ENCODE results near the gene PGAP3. TPM values are rescaled to one million over a fixed set of nuclear protein-coding genes. Genes with fewer than 3 reads are reported as not detected.
"Not testable (repeated sequence)": the region's sequence is repeated elsewhere in the genome, so short reads cannot be mapped to it uniquely, and the experiment has no call there.

Gene PGAP3
- total RNA-seq, 1 donor from 2014 or later = 11.2 TPM

GRCh38 chr17:39732586-39732985 is 44.7 kb upstream of the PGAP3 start:
- TF ChIP-seq, protein P1, sequence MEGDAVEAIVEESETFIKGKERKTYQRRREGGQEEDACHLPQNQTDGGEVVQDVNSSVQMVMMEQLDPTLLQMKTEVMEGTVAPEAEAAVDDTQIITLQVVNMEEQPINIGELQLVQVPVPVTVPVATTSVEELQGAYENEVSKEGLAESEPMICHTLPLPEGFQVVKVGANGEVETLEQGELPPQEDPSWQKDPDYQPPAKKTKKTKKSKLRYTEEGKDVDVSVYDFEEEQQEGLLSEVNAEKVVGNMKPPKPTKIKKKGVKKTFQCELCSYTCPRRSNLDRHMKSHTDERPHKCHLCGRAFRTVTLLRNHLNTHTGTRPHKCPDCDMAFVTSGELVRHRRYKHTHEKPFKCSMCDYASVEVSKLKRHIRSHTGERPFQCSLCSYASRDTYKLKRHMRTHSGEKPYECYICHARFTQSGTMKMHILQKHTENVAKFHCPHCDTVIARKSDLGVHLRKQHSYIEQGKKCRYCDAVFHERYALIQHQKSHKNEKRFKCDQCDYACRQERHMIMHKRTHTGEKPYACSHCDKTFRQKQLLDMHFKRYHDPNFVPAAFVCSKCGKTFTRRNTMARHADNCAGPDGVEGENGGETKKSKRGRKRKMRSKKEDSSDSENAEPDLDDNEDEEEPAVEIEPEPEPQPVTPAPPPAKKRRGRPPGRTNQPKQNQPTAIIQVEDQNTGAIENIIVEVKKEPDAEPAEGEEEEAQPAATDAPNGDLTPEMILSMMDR (IDR thresholded peaks at IDR 0.05; ENCODE audit: unreplicated experiment) = no peak
- Mint-ChIP-seq H3K4me1 (ENCODE audit: unreplicated experiment) (no peaks in the 10 kb centered on the region), H3K36me3 (ENCODE audit: low read depth, unreplicated experiment) (peaks cover 5% of the 10 kb centered on the region), H3K27me3 (ENCODE audit: unreplicated experiment) (peaks cover 13% of the 10 kb centered on the region), H3K4me3 (ENCODE audit: unreplicated experiment) (peak overlapping the region; percentile 44), H3K27ac (ENCODE audit: unreplicated experiment) (peak overlapping the region; percentile 55), H3K9me3 (ENCODE audit: unreplicated experiment) (no peaks in the 10 kb centered on the region)
- DNase-seq (ENCODE audit: low spot score) = no peak

GRCh38 chr17:39730095-39730921 is 42.5 kb upstream of the PGAP3 start, which contains the start of gene MIEN1:
Gene MIEN1 (minus strand): TSS chr17:39730532. CDS start chr17:39730495, 37 bp downstream.
- Mint-ChIP-seq H3K4me3 (ENCODE audit: unreplicated experiment) (peak within 1 kb of the TSS; percentile 88), H3K4me1 (ENCODE audit: unreplicated experiment) (no peaks in the 10 kb centered on the region), H3K27ac (ENCODE audit: unreplicated experiment) (peak within 1 kb of the TSS; percentile 36), H3K9me3 (ENCODE audit: unreplicated experiment) (no peaks in the 10 kb centered on the region), H3K27me3 (ENCODE audit: unreplicated experiment) (peaks cover 6% of the 10 kb centered on the region), H3K36me3 (ENCODE audit: low read depth, unreplicated experiment) (peaks cover 9% of the 10 kb centered on the region)
- TF ChIP-seq, protein P1 (IDR thresholded peaks at IDR 0.05; ENCODE audit: unreplicated experiment) = peak; percentile 94
- peak; percentile 98 for DNase-seq (ENCODE audit: low spot score)

- peak overlapping the region; percentile 88 for H3K4me3 Mint-ChIP-seq (ENCODE audit: unreplicated experiment)
- no peak for DNase-seq (ENCODE audit: low spot score)
- no peaks in the 10 kb centered on the region for H3K4me1 Mint-ChIP-seq (ENCODE audit: unreplicated experiment)
- H3K9me3 Mint-ChIP-seq (ENCODE audit: unreplicated experiment) = no peaks in the 10 kb centered on the region
- H3K27ac Mint-ChIP-seq (ENCODE audit: unreplicated experiment) = no peak overlapping the region
- H3K36me3 Mint-ChIP-seq (ENCODE audit: low read depth, unreplicated experiment) = peaks cover 9% of the 10 kb centered on the region
- TF ChIP-seq, protein P1 (IDR thresholded peaks at IDR 0.05; ENCODE audit: unreplicated experiment) = no peak
- peaks cover 4% of the 10 kb centered on the region for H3K27me3 Mint-ChIP-seq (ENCODE audit: unreplicated experiment)
Observed at GRCh38 chr17:39729280-39729851, 41.5 kb upstream of the PGAP3 start.

GRCh38 chr17:39727556-39727955 is 39.7 kb upstream of the PGAP3 start:
- TF ChIP-seq, protein P1 (IDR thresholded peaks at IDR 0.05; ENCODE audit: unreplicated experiment) = no peak
- Mint-ChIP-seq H3K4me1 (ENCODE audit: unreplicated experiment) (no peaks in the 10 kb centered on the region), H3K9me3 (ENCODE audit: unreplicated experiment) (no peaks in the 10 kb centered on the region), H3K27ac (ENCODE audit: unreplicated experiment) (no peak overlapping the region), H3K36me3 (ENCODE audit: low read depth, unreplicated experiment) (peaks cover 9% of the 10 kb centered on the region), H3K27me3 (ENCODE audit: unreplicated experiment) (peaks cover 6% of the 10 kb centered on the region), H3K4me3 (ENCODE audit: unreplicated experiment) (no peak overlapping the region)
- no peak for DNase-seq (ENCODE audit: low spot score)

DNA sequence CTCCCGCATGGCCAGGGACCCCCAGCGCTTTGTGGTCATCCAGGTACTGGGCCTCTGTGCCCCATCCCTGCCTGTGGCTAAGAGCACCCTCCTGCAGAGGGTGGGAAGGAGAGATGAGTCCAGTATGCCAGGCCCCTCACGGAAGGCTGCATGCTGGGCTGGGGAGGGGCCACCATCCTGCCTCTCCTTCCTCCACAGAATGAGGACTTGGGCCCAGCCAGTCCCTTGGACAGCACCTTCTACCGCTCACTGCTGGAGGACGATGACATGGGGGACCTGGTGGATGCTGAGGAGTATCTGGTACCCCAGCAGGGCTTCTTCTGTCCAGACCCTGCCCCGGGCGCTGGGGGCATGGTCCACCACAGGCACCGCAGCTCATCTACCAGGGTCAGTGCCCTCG is 38.8 kb upstream of the PGAP3 start:
- no peak for DNase-seq (ENCODE audit: low spot score)
- Mint-ChIP-seq H3K4me1 (ENCODE audit: unreplicated experiment) (no peaks in the 10 kb centered on the region), H3K27ac (ENCODE audit: unreplicated experiment) (no peak overlapping the region), H3K9me3 (ENCODE audit: unreplicated experiment) (no peaks in the 10 kb centered on the region), H3K4me3 (ENCODE audit: unreplicated experiment) (no peak overlapping the region), H3K36me3 (ENCODE audit: low read depth, unreplicated experiment) (peaks cover 9% of the 10 kb centered on the region), H3K27me3 (ENCODE audit: unreplicated experiment) (peaks cover 4% of the 10 kb centered on the region)
- TF ChIP-seq, protein P1 (IDR thresholded peaks at IDR 0.05; ENCODE audit: unreplicated experiment) = no peak

DNA sequence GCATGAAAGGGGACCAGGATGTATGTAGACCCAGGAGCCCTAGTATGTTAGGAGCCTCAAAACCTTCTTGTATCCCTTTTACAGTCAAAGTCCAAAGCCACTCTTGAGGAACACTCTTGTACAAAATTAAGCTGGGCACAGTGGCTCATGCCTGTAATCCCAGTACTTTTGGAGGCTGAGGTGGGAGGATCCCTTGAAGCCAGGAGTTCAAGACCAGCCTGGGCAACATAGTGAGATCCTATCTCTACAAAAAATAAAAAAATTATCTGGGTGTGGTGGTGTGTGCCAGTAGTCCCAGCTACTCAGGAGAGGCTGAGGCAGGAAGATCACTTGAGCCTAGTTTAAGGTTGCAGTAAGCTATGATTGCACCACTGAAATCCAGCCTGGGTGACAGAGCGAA is 38.1 kb upstream of the PGAP3 start:
- H3K27me3 Mint-ChIP-seq (ENCODE audit: unreplicated experiment); H3K36me3 Mint-ChIP-seq (ENCODE audit: low read depth, unreplicated experiment); H3K27ac Mint-ChIP-seq (ENCODE audit: unreplicated experiment): not testable (repeated sequence)

More for the DNA sequence above, 38.1 kb upstream of the PGAP3 start:
- not testable (repeated sequence) for H3K4me3 Mint-ChIP-seq (ENCODE audit: unreplicated experiment); H3K9me3 Mint-ChIP-seq (ENCODE audit: unreplicated experiment); H3K4me1 Mint-ChIP-seq (ENCODE audit: unreplicated experiment); DNase-seq (ENCODE audit: low spot score)
